ENCODE data around the gene LDHD.
A peak's percentile ranks its signal among the peaks of the same experiment; 100 is the strongest.

Gene LDHD

GRCh38 chr16:75075688-75076268 is 40.8 kb downstream of the LDHD start:
- peak; percentile 42 for DNase-seq

GRCh38 chr16:75074920-75075687 is 41.5 kb downstream of the LDHD start:
- DNase-seq: peak; percentile 56

- DNase-seq: no peak
These were observed 42.2 kb downstream of the LDHD start for GRCh38 chr16:75074304-75074793.

- DNase-seq: no peak
These were observed 42.9 kb downstream of the LDHD start for GRCh38 chr16:75073545-75074303.

- no peak for DNase-seq
These were observed 44.2 kb downstream of the LDHD start for GRCh38 chr16:75072239-75072947.

- no peak for DNase-seq
These were observed 45.0 kb downstream of the LDHD start for GRCh38 chr16:75071621-75072020.

GRCh38 chr16:75070012-75070841 is 46.4 kb downstream of the LDHD start:
- no peak for DNase-seq

GRCh38 chr16:75068085-75069031 is 48.2 kb downstream of the LDHD start:
- DNase-seq: no peak

GRCh38 chr16:75066861-75067447 is 49.6 kb downstream of the LDHD start:
- no peak for DNase-seq

- no peak for DNase-seq
These were observed 50.9 kb downstream of the LDHD start for GRCh38 chr16:75065521-75066149.

GRCh38 chr16:75065149-75065505 is 51.5 kb downstream of the LDHD start:
- DNase-seq: no peak

GRCh38 chr16:75064403-75065148 is 52.0 kb downstream of the LDHD start:
- DNase-seq: peak; percentile 39

- no peak for DNase-seq
These were observed 53.0 kb downstream of the LDHD start for GRCh38 chr16:75063549-75064088.

- no peak for DNase-seq
These were observed 53.6 kb downstream of the LDHD start for GRCh38 chr16:75062976-75063346.

- DNase-seq: no peak
These were observed 54.2 kb downstream of the LDHD start for GRCh38 chr16:75062135-75062975.

Measured in SHP77 treated with DMSO at 0.1 percent for 48 hours (cell line).